A375 (cell line): ENCODE measurements around the gene HDHD2. TPM values are rescaled to one million over a fixed set of nuclear protein-coding genes. Genes with fewer than 3 reads are reported as not detected.

Experiments
- small RNA-seq: library from RNA; depleted of rRNA; stranded (forward); fragments of <200 nt; gene quantifications from one replicate; pipeline ENCODE3, GENCODE V24; 2014
- total RNA-seq: library from RNA; depleted of rRNA; stranded (reverse); fragments of >200 nt; shearing (Covaris generic); gene quantifications from 2 replicates; pipeline ENCODE4 v1.2.3, GENCODE V29; 2014; rRNA removed

HDHD2 gene, protein sequence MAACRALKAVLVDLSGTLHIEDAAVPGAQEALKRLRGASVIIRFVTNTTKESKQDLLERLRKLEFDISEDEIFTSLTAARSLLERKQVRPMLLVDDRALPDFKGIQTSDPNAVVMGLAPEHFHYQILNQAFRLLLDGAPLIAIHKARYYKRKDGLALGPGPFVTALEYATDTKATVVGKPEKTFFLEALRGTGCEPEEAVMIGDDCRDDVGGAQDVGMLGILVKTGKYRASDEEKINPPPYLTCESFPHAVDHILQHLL
- 11.5 and 17.5 TPM in 2 replicates for total RNA-seq

GRCh38 chr18:47150029-47150823 lies at the start of gene HDHD2:
Gene HDHD2, minus strand, starts transcription at chr18:47150500. Its CDS starts 14,061 bp downstream, at chr18:47136439.

GRCh38 chr18:47175898-47176575 lies 25.7 kb upstream of the HDHD2 start, which contains the start of gene IER3IP1:
Gene IER3IP1, minus strand, starts transcription at chr18:47176364. Its CDS starts 87 bp downstream, at chr18:47176277.

Small RNA genes lying within 50 kb of the gene (small RNA-seq; reads per million reads assigned to genes)
- gene AC012254.4: not detected

Other genes with a start within 250 kb of the HDHD2 start
- 14.2 and 17.9 TPM in 2 replicates for gene PIAS2, start 233.0 kb downstream of the HDHD2 start, total RNA-seq
- 1.5 and 3.3 TPM in 2 replicates for gene KATNAL2, start 232.9 kb downstream of the HDHD2 start, total RNA-seq
- not detected in 2 replicates for gene ELOA2, start 114.9 kb downstream of the HDHD2 start, total RNA-seq
- 31.6 and 32.7 TPM in 2 replicates for gene IER3IP1, start 25.9 kb upstream of the HDHD2 start, total RNA-seq
- gene SKOR2, start 101.2 kb upstream of the HDHD2 start, total RNA-seq: not detected in 2 replicates